ENCODE data around the gene CLMN.

GRCh38 chr14:95220663-95221231 lies 99.0 kb downstream of the CLMN start:
- TF ChIP-seq CTCF (conservative IDR thresholded peaks at IDR 0.05; ENCODE audit: low read depth, low read length): no peak
- no peak for TF ChIP-seq ELK1 (IDR thresholded peaks at IDR 0.05; ENCODE audit: borderline replicate concordance, low read depth, low read length)
- TF ChIP-seq RFX5 (IDR thresholded peaks at IDR 0.05; ENCODE audit: low read depth, low read length): no peak

Data from IMR-90 (cell line).